ENCODE measurements around the gene LRP1.
A peak's percentile ranks its signal among the peaks of the same experiment; 100 is the strongest.

Gene LRP1

GRCh38 chr12:57240926-57241401 lies 112.7 kb downstream of the LRP1 start:
- DNase-seq = no peak

- DNase-seq = no peak
Observed at GRCh38 chr12:57241402-57242310, 113.4 kb downstream of the LRP1 start.

GRCh38 chr12:57242329-57242690 lies 114.0 kb downstream of the LRP1 start:
- no peak for DNase-seq

GRCh38 chr12:57242691-57243454 lies 114.6 kb downstream of the LRP1 start:
- DNase-seq = peak; percentile 66

GRCh38 chr12:57243521-57244311 lies 115.4 kb downstream of the LRP1 start:
- peak; percentile 83 for DNase-seq

- DNase-seq = no peak
Observed at GRCh38 chr12:57244312-57244696, 116.0 kb downstream of the LRP1 start.

- no peak for DNase-seq
Observed at GRCh38 chr12:57247041-57247440, 118.8 kb downstream of the LRP1 start.

GRCh38 chr12:57248934-57249742 lies 120.9 kb downstream of the LRP1 start:
- DNase-seq = no peak

GRCh38 chr12:57250541-57250940 lies 122.3 kb downstream of the LRP1 start:
- DNase-seq = no peak

GRCh38 chr12:57250956-57251355 lies 122.7 kb downstream of the LRP1 start, which contains the start of gene STAC3:
Gene STAC3 (minus strand): TSS chr12:57251187. CDS start chr12:57249636, 1,551 bp downstream.
- no peak for DNase-seq

GRCh38 chr12:57254506-57255280 lies 126.4 kb downstream of the LRP1 start:
- DNase-seq = no peak

- DNase-seq = no peak
Observed at GRCh38 chr12:57255916-57256315, 127.6 kb downstream of the LRP1 start.

- DNase-seq = no peak
Observed at GRCh38 chr12:57258977-57259970, 131.0 kb downstream of the LRP1 start.

- no peak for DNase-seq
Observed at GRCh38 chr12:57260366-57260765, 132.1 kb downstream of the LRP1 start.

- DNase-seq = no peak
Observed at GRCh38 chr12:57261428-57261865, 133.2 kb downstream of the LRP1 start.

GRCh38 chr12:57262126-57262822 lies 134.0 kb downstream of the LRP1 start:
- DNase-seq = no peak

Data from CD4-positive, alpha-beta T cell treated with Interleukin-12 subunit alpha and Interleukin-12 subunit beta, for 1 hour (primary cell).